D721Med (cell line): ENCODE results near the gene DTD1.

Source experiments
- DNase-seq: peaks from one replicate; pipeline ENCODE4 v3.0.0; 2011; ENCODE audit warnings: low spot score; ENCODE audit not compliant: insufficient read length
- FAIRE-seq: peaks from 2 replicates; lab custom pipeline; 2011; peaks lifted over from hg19 to GRCh38; lab: Jason Lieb, UNC
- CTCF ChIP-seq: IDR thresholded peaks from 2 replicates; pipeline ENCODE4 v1.5.1; 2012; ENCODE audit warnings: mild to moderate bottlenecking, control low read depth; ENCODE audit not compliant: insufficient read depth; ENCODE audit errors: missing control alignments

DTD1 gene

GRCh38 chr20:18638768-18639167, 50.9 kb downstream of the DTD1 start:
- FAIRE-seq (no peak), DNase-seq (no peak)
- no peak for TF ChIP-seq CTCF

- no peak for DNase-seq
- no peak for FAIRE-seq
Observed at GRCh38 chr20:18639501-18639979, 51.7 kb downstream of the DTD1 start.

GRCh38 chr20:18645196-18645745, 57.4 kb downstream of the DTD1 start:
- DNase-seq = no peak
- no peak for TF ChIP-seq CTCF
- FAIRE-seq = no peak

More at GRCh38 chr20:18639501-18639979, 51.7 kb downstream of the DTD1 start:
- no peak for TF ChIP-seq CTCF

GRCh38 chr20:18645851-18646250, 58.0 kb downstream of the DTD1 start:
- DNase-seq (no peak), FAIRE-seq (no peak)

GRCh38 chr20:18647777-18648176, 59.9 kb downstream of the DTD1 start:
- no peak for TF ChIP-seq CTCF
- FAIRE-seq (no peak), DNase-seq (no peak)

More at GRCh38 chr20:18645851-18646250, 58.0 kb downstream of the DTD1 start:
- TF ChIP-seq CTCF = no peak

- FAIRE-seq = no peak
- DNase-seq = no peak
- no peak for TF ChIP-seq CTCF
Observed at GRCh38 chr20:18650224-18650623, 62.4 kb downstream of the DTD1 start.

GRCh38 chr20:18653736-18654447, 66.0 kb downstream of the DTD1 start:
- no peak for DNase-seq
- FAIRE-seq = no peak

More at GRCh38 chr20:18653736-18654447, 66.0 kb downstream of the DTD1 start:
- no peak for TF ChIP-seq CTCF
